Neural cell (in vitro differentiated cells): ENCODE measurements around the gene CXCL16. TPM values are rescaled to one million over a fixed set of nuclear protein-coding genes. Genes with fewer than 3 reads are reported as not detected.

Experiments
- H2AFZ ChIP-seq: fragments of 200-600, 300-800 bp; sonication (generic), shearing (Covaris generic); 2 replicates; pipeline ENCODE4 v1.6.0; 2014; ENCODE audit warnings: low read depth, mild to moderate bottlenecking, antibody characterized with exemption, low read length, moderate library complexity
- H3F3A ChIP-seq: fragments of 200-600 bp; shearing (Covaris generic); 2 replicates; pipeline ENCODE4 v1.6.1; 2016; ENCODE audit warnings: mild to moderate bottlenecking, moderate library complexity, mixed read lengths, antibody characterized with exemption, low read length; ENCODE audit not compliant: insufficient read depth, poor library complexity, severe bottlenecking
- H3K27ac ChIP-seq: fragments of 200-600, 300-800 bp; sonication (generic), shearing (Covaris generic); 2 replicates; pipeline ENCODE4 v1.5.1; 2014; ENCODE audit warnings: mild to moderate bottlenecking, low read length, moderate library complexity
- H3K27me3 ChIP-seq: fragments of 300-800, 200-600 bp; sonication (generic), shearing (Covaris generic); 2 replicates; pipeline ENCODE4 v1.6.0; 2014; ENCODE audit warnings: mild to moderate bottlenecking, low read depth, low read length, moderate library complexity; ENCODE audit not compliant: insufficient read depth
- H3K36me3 ChIP-seq: fragments of 300-800, 200-600 bp; sonication (generic), shearing (Covaris generic); 2 replicates; pipeline ENCODE4 v1.5.1; 2014; ENCODE audit warnings: mild to moderate bottlenecking, antibody characterized with exemption, low read length, moderate library complexity; ENCODE audit not compliant: insufficient read depth
- H3K4me2 ChIP-seq: fragments of 300-800, 200-600 bp; sonication (generic), shearing (Covaris generic); 2 replicates; pipeline ENCODE4 v1.6.0; 2014; ENCODE audit warnings: mild to moderate bottlenecking, low read length
- H3K4me3 ChIP-seq: fragments of 300-800, 200-600 bp; sonication (generic), shearing (Covaris generic); 2 replicates; pipeline ENCODE4 v1.5.1; 2014; ENCODE audit warnings: mild to moderate bottlenecking, low read length, moderate library complexity
- H3K79me2 ChIP-seq: fragments of 200-600 bp; shearing (Covaris generic); replicated peaks from 2 replicates; pipeline ENCODE4 v1.6.0; 2014; ENCODE audit warnings: mild to moderate bottlenecking, low read length, moderate library complexity; ENCODE audit not compliant: insufficient read depth
- H3K9ac ChIP-seq: fragments of 300-800, 200-600 bp; sonication (generic), shearing (Covaris generic); 2 replicates; pipeline ENCODE4 v1.6.1; 2016; ENCODE audit warnings: mild to moderate bottlenecking, low read length, mixed read lengths
- H3K9me2 ChIP-seq: fragments of 200-600 bp; shearing (Covaris generic); 2 replicates; pipeline ENCODE4 v1.6.1; 2016; ENCODE audit warnings: mild to moderate bottlenecking, low read length, mixed read lengths; ENCODE audit not compliant: insufficient read depth
- H3K9me3 ChIP-seq: fragments of 200-600, 300-800 bp; sonication (generic), shearing (Covaris generic); 2 replicates; pipeline ENCODE4 v1.6.1; 2016; ENCODE audit warnings: mild to moderate bottlenecking, mixed run types, low read length, moderate library complexity, mixed read lengths
- H4K20me1 ChIP-seq: fragments of 200-600 bp; shearing (Covaris generic); 2 replicates; pipeline ENCODE4 v1.6.1; 2016; ENCODE audit warnings: mild to moderate bottlenecking, mixed run types; ENCODE audit not compliant: insufficient read depth
- CTCF ChIP-seq: fragments of 450-650 bp; IDR thresholded peaks from 2 replicates; pipeline ENCODE4 v1.5.1; 2014; ENCODE audit warnings: antibody characterized with exemption, mild to moderate bottlenecking, moderate library complexity; ENCODE audit not compliant: poor library complexity, severe bottlenecking
- EP300 ChIP-seq: fragments of 450-650 bp; conservative IDR thresholded peaks from 2 replicates; pipeline ENCODE4 v1.6.1; 2014; ENCODE audit warnings: antibody characterized with exemption, mild to moderate bottlenecking, moderate library complexity; ENCODE audit not compliant: poor library complexity, severe bottlenecking
- EZH2 ChIP-seq: fragments of 200-600, 300-800 bp; shearing (Covaris generic), sonication (generic); IDR thresholded peaks from 2 replicates; pipeline ENCODE4 v1.6.1; 2014; ENCODE audit warnings: antibody characterized with exemption, low read length, borderline replicate concordance, mild to moderate bottlenecking; ENCODE audit not compliant: insufficient read depth, poor library complexity, severe bottlenecking
- MXI1 ChIP-seq: fragments of 450-650 bp; conservative IDR thresholded peaks from 2 replicates; pipeline ENCODE4 v1.6.1; 2014; ENCODE audit warnings: antibody characterized with exemption, mild to moderate bottlenecking; ENCODE audit not compliant: poor library complexity, severe bottlenecking
- POLR2AphosphoS5 ChIP-seq: IDR thresholded peaks from 2 replicates; pipeline ENCODE4 v1.6.1; 2012
- RAD21 ChIP-seq: fragments of 450-650 bp; conservative IDR thresholded peaks from 2 replicates; pipeline ENCODE4 v1.6.1; 2014; ENCODE audit warnings: antibody characterized with exemption, mild to moderate bottlenecking, moderate library complexity
- REST ChIP-seq: IDR thresholded peaks from 2 replicates; pipeline ENCODE4 v1.6.1; 2012; ENCODE audit warnings: borderline replicate concordance
- SMC3 ChIP-seq: fragments of 450-650 bp; conservative IDR thresholded peaks from 2 replicates; pipeline ENCODE4 v1.6.1; 2014; ENCODE audit warnings: antibody characterized with exemption, mild to moderate bottlenecking, moderate library complexity; ENCODE audit not compliant: poor library complexity
- TAF1 ChIP-seq: IDR thresholded peaks from 2 replicates; pipeline ENCODE4 v1.6.1; 2012; ENCODE audit warnings: low read depth
- polyA plus RNA-seq: library from polyadenylated mRNA; depleted of rRNA; stranded (reverse); fragments of >200 nt; gene quantifications from 2 replicates; pipeline ENCODE4 v1.2.3, GENCODE V29; 2014

The CXCL16 gene
- polyA plus RNA-seq, 1 donor from 2014 or later = not detected

- Histone ChIP-seq H2AFZ (no peak overlapping the region), H3K9me2 (no peaks in the 10 kb centered on the region), H3K9ac (no peak overlapping the region), H3K9me3 (no peaks in the 10 kb centered on the region), H3K4me3 (no peak overlapping the region), H3K27me3 (no peaks in the 10 kb centered on the region), H3K27ac (no peak overlapping the region), H3K36me3 (no peaks in the 10 kb centered on the region), H3F3A (no peaks in the 10 kb centered on the region), H4K20me1 (no peaks in the 10 kb centered on the region), H3K79me2 (peaks cover 37% of the 10 kb centered on the region), H3K4me2 (no peak overlapping the region)
- TF ChIP-seq POLR2AphosphoS5 = no peak
- no peak for TF ChIP-seq RAD21
- no peak for TF ChIP-seq MXI1
Observed at GRCh38 chr17:4696437-4696805, 43.3 kb downstream of the CXCL16 start.

- H3K27me3 ChIP-seq = no peaks in the 10 kb centered on the region
- no peak overlapping the region for H3K4me2 ChIP-seq
- no peaks in the 10 kb centered on the region for H3F3A ChIP-seq
- H3K27ac ChIP-seq = no peak overlapping the region
- no peaks in the 10 kb centered on the region for H3K36me3 ChIP-seq
- H4K20me1 ChIP-seq = no peaks in the 10 kb centered on the region
- no peak overlapping the region for H3K4me3 ChIP-seq
- no peak overlapping the region for H3K9ac ChIP-seq
- H3K9me3 ChIP-seq = no peaks in the 10 kb centered on the region
- H3K9me2 ChIP-seq = no peaks in the 10 kb centered on the region
- TF ChIP-seq SMC3 = no peak
- TF ChIP-seq REST = no peak
- TF ChIP-seq RAD21 = no peak
- H3K79me2 ChIP-seq = peaks cover 25% of the 10 kb centered on the region
- no peak overlapping the region for H2AFZ ChIP-seq
Observed at GRCh38 chr17:4693416-4693815, 46.3 kb downstream of the CXCL16 start.

GRCh38 chr17:4691686-4692085, 48.0 kb downstream of the CXCL16 start:
- no peak overlapping the region for H3K9ac ChIP-seq
- no peak overlapping the region for H3K27ac ChIP-seq
- H3K4me3 ChIP-seq = no peak overlapping the region
- H2AFZ ChIP-seq = no peak overlapping the region
- no peak overlapping the region for H3K4me2 ChIP-seq
- H4K20me1 ChIP-seq = no peaks in the 10 kb centered on the region
- no peak for TF ChIP-seq RAD21
- TF ChIP-seq EP300 = no peak
- TF ChIP-seq EZH2 = no peak
- TF ChIP-seq TAF1 = no peak
- no peak for TF ChIP-seq SMC3
- no peak for TF ChIP-seq CTCF
- TF ChIP-seq MXI1 = no peak
- TF ChIP-seq POLR2AphosphoS5 = no peak
- H3F3A ChIP-seq = no peaks in the 10 kb centered on the region
- H3K27me3 ChIP-seq = no peaks in the 10 kb centered on the region
- H3K9me3 ChIP-seq = no peaks in the 10 kb centered on the region
- peaks cover 17% of the 10 kb centered on the region for H3K79me2 ChIP-seq
- H3K9me2 ChIP-seq = no peaks in the 10 kb centered on the region
- no peaks in the 10 kb centered on the region for H3K36me3 ChIP-seq
